ENCODE results near the gene TUBGCP2. TPM values are rescaled to one million over a fixed set of nuclear protein-coding genes. Genes with fewer than 3 reads are reported as not detected.

The TUBGCP2 gene
- total and polyA plus RNA-seq, 9 of the 15 experiments (the other 6 are each of a cell fraction or from before 2014, with no cell fraction given), result 4.3 to 56.6 (median 28.4) TPM

GRCh38 chr10:133277277-133277992 lies 31.2 kb downstream of the TUBGCP2 start:
- ChIA-PET CTCF (ENCODE audit: low intra/inter-chr PET ratio) (no interaction called here), POLR2A (interaction anchor here (0.9 to 1.4 kb wide), 3 partner anchors 21 to 32 kb away, joined by 3 to 4 read pairs (median 4); no protein-coding TSS in a partner anchor)
- Histone ChIP-seq H4K20me1 (replicated peaks; ENCODE audit: control insufficient read depth, insufficient read depth, low read length) (no peaks in the 10 kb centered on the region), H3K27me3 (ENCODE audit: control insufficient read depth in 2 of 2, insufficient read depth in 2 of 2, low read length in 2 of 2) (no peaks in the 10 kb centered on the region), H3K9me1 (ENCODE audit: control insufficient read depth, insufficient read depth, low read length) (peaks cover 3% of the 10 kb centered on the region), H3K4me1 (replicated peaks in 1 of 2; ENCODE audit: control insufficient read depth in 2 of 2, insufficient read depth in 2 of 2, low read length in 2 of 2) (peaks cover 40 to 83% of the 10 kb centered on the region in 2 experiments), H3K36me3 (ENCODE audit: control insufficient read depth, insufficient read depth, low read length) (peaks cover 19% of the 10 kb centered on the region; the same call in 1 of the 3 replicates), H3K4me3 (no peak overlapping the region), H3K9ac (ENCODE audit: insufficient read depth in 1 of 2, low read depth in 2 of 2, low read length in 2 of 2) (peak overlapping the region; percentile 61 to 77; a peak in 2 of 4 replicates), H3K9me3 (replicated peaks; ENCODE audit: control insufficient read depth, insufficient read depth, low read depth, low read length) (no peaks in the 10 kb centered on the region), H3K27ac (ENCODE audit: extremely low read depth, low read depth, low read length) (peak overlapping the region; percentile 92), H3K4me2 (ENCODE audit: insufficient read depth, low read length) (peak overlapping the region; percentile 72; the same call in 1 of the 2 replicates), H2AFZ (ENCODE audit: low read depth, low read length) (no peak overlapping the region), H3K79me2 (ENCODE audit: control insufficient read depth, insufficient read depth, low read length) (no peaks in the 10 kb centered on the region)
- TF ChIP-seq PKNOX1 (IDR thresholded peaks at IDR 0.05), result no peak
- peak; percentile 37; the same call in 1 of the 2 replicates for TF ChIP-seq NR2C1 (IDR thresholded peaks at IDR 0.05)
- TF ChIP-seq NR2C1 (tag; IDR thresholded peaks at IDR 0.05), result peak; percentile 60
- TF ChIP-seq USF1 (CRISPR knock-in tag; IDR thresholded peaks at IDR 0.05), result 0 out of 2 replicates have a peak, but pooled peaks have one; percentile 37
- TF ChIP-seq ARID4B (CRISPR knock-in tag; IDR thresholded peaks at IDR 0.05), result 0 out of 2 replicates have a peak, but pooled peaks have one; percentile 27
- peak; percentile 53; the same call in 1 of the 2 replicates for TF ChIP-seq POLR2G (IDR thresholded peaks at IDR 0.05; ENCODE audit: low read depth, low read length)
- peak; percentile 27 for TF ChIP-seq FIP1L1 (IDR thresholded peaks at IDR 0.05; ENCODE audit: low read depth, low read length, poor library complexity, severe bottlenecking)
- 0 out of 2 replicates have a peak, but pooled peaks have one; percentile 55 for TF ChIP-seq ZNF740 (CRISPR knock-in tag; IDR thresholded peaks at IDR 0.05)
- TF ChIP-seq ZNF740 (tag; IDR thresholded peaks at IDR 0.05), result no peak
- TF ChIP-seq DMBX1 (CRISPR knock-in tag; IDR thresholded peaks at IDR 0.05; ENCODE audit: borderline replicate concordance), result no peak
- peak; percentile 43 for TF ChIP-seq RBM22 (IDR thresholded peaks at IDR 0.05; ENCODE audit: low read depth, low read length, poor library complexity, severe bottlenecking)
- no peak for TF ChIP-seq ZNF785 (CRISPR knock-in tag; IDR thresholded peaks at IDR 0.05)
- intact Hi-C loops (cut with micrococcal nuclease) (no loop called here), in situ Hi-C loops (cut with MboI) (no loop called here)
- WGBS (ENCODE audit: insufficient coverage, low coverage, missing lambda C conversion rate), result 75% methylated on average over 5 of the region's 25 CpGs
- ATAC-seq, result no peak
- no peak for DNase-seq (ENCODE audit: extremely low read depth in 1 of 4, low spot score in 3 of 4)
- no TSS peak for BruUV-seq (replicated peaks)
- no peak for FAIRE-seq
